Hepatocyte (in vitro differentiated cells): Measurements from ENCODE around the gene ATP1A1. TPM values are rescaled to one million over a fixed set of nuclear protein-coding genes. Genes with fewer than 3 reads are reported as not detected.

Experiments
- DNase-seq: peaks from one replicate; pipeline ENCODE4 v3.0.0-alpha.2; 2016; ENCODE audit warnings: low spot score
- H2AFZ ChIP-seq: fragments of 200-600 bp; sonication (generic); 2 replicates; pipeline ENCODE4 v1.6.0; 2016; ENCODE audit warnings: antibody characterized with exemption, mild to moderate bottlenecking
- H3K27ac ChIP-seq: fragments of 200-600 bp; sonication (generic); 2 replicates; pipeline ENCODE4 v1.5.1; 2016; ENCODE audit warnings: mild to moderate bottlenecking
- H3K27me3 ChIP-seq: fragments of 200-600 bp; sonication (generic); 2 replicates; pipeline ENCODE4 v1.6.1; 2016
- H3K36me3 ChIP-seq: fragments of 200-600 bp; sonication (generic); replicated peaks from 2 replicates; pipeline ENCODE4 v1.5.1; 2016; ENCODE audit warnings: low read depth; ENCODE audit not compliant: insufficient read depth
- H3K4me1 ChIP-seq: fragments of 200-600 bp; sonication (generic); 2 replicates; pipeline ENCODE4 v1.5.1; 2016; ENCODE audit warnings: mild to moderate bottlenecking, moderate library complexity; ENCODE audit not compliant: insufficient read depth
- H3K4me2 ChIP-seq: fragments of 200-600 bp; sonication (generic); 2 replicates; pipeline ENCODE4 v1.6.0; 2016
- H3K4me3 ChIP-seq: fragments of 200-600 bp; sonication (generic); 2 replicates; pipeline ENCODE4 v1.5.1; 2016; ENCODE audit warnings: mild to moderate bottlenecking
- H3K79me2 ChIP-seq: fragments of 200-600 bp; sonication (generic); 2 replicates; pipeline ENCODE4 v1.6.0; 2017; ENCODE audit warnings: mild to moderate bottlenecking
- H3K9me2 ChIP-seq: fragments of 200-600 bp; sonication (generic); replicated peaks from 2 replicates; pipeline ENCODE4 v1.6.0; 2017; ENCODE audit warnings: mild to moderate bottlenecking; ENCODE audit not compliant: insufficient read depth
- H3K9me3 ChIP-seq: fragments of 200-600 bp; sonication (generic); 2 replicates; pipeline ENCODE4 v1.5.1; 2016; ENCODE audit warnings: low read depth, mild to moderate bottlenecking
- H4K20me1 ChIP-seq: fragments of 200-600 bp; sonication (generic); 2 replicates; pipeline ENCODE4 v1.6.0; 2016; ENCODE audit warnings: mild to moderate bottlenecking; ENCODE audit not compliant: insufficient read depth, poor library complexity, severe bottlenecking
- EZH2 ChIP-seq: fragments of 200-600 bp; sonication (generic); IDR thresholded peaks from 2 replicates; pipeline ENCODE4 v1.6.1; 2016; ENCODE audit warnings: antibody characterized with exemption, mild to moderate bottlenecking, borderline replicate concordance
- EZH2phosphoT487 ChIP-seq: fragments of 200-600 bp; sonication (generic); IDR thresholded peaks from one replicate; pipeline ENCODE4 v1.6.1; 2018; ENCODE audit warnings: antibody characterized with exemption, mild to moderate bottlenecking, low read depth, moderate library complexity; ENCODE audit not compliant: unreplicated experiment, severe bottlenecking
- WGBS: methylation state at CpG from one replicate; pipeline ENCODE4 v1.1.6; 2016; ENCODE audit warnings: low lambda C conversion rate; ENCODE audit errors: missing lambda C conversion rate; 5-methylcytosine and 5-hydroxymethylcytosine counted together
- polyA plus RNA-seq: library from polyadenylated mRNA; unstranded; fragments of >200 nt; fragmentation: Nextera tagmentation; extraction: Ambion mirVana; gene quantifications from 2 replicates; pipeline ENCODE4 v1.2.1, GENCODE V29; 2016
- total RNA-seq: library from RNA; depleted of rRNA; stranded (reverse); fragments of >200 nt; gene quantifications from 2 replicates; pipeline ENCODE4 v1.2.3, GENCODE V29; 2014
- TF ChIP-seq, protein P1 (sequence below): fragments of 200-600 bp; sonication (generic); IDR thresholded peaks from 2 replicates; pipeline ENCODE4 v1.5.1; 2016; ENCODE audit warnings: antibody characterized with exemption, mild to moderate bottlenecking; ENCODE audit not compliant: poor library complexity

The ATP1A1 gene
- total and polyA plus RNA-seq, 2 experiments from 2014 or later: 412 to 559 TPM

DNA sequence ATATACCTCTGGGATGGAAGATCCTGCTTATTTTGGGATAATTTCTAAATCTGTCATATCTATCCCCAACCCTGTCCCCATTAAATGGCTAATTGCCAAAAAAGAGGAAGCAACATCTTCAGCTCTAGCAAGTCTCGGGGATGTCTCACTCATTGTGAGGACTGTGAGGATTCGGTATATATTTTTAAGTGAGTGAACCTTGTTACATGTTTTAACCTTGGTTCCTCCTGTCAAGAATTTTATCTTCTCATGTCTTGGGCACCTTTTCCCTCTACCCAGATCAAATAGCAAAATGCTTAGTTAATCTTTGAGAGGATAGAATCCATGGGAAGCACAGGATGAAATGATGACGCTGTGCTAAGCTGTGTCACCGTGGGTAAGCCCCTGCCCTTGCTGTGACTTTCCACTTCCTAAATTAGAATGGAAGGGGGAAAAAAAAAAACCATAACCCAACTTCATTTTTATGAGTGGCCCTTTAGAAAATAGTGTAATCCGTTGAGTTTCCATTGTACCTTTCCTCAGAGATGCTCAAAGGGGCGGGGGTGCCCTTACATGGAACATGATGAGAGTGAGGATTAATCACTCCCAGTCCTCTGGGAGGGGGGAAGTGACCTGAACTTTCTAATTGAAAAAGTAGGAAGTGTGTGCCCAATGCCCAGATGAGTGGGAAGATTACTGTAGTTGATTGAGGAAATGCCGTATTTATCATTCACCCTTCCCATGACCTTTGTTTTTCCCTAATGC is 7.6 kb downstream of the ATP1A1 start:
- no peak overlapping the region for H2AFZ ChIP-seq
- 75% methylated on average over 7 of the region's 7 CpGs for WGBS

DNA sequence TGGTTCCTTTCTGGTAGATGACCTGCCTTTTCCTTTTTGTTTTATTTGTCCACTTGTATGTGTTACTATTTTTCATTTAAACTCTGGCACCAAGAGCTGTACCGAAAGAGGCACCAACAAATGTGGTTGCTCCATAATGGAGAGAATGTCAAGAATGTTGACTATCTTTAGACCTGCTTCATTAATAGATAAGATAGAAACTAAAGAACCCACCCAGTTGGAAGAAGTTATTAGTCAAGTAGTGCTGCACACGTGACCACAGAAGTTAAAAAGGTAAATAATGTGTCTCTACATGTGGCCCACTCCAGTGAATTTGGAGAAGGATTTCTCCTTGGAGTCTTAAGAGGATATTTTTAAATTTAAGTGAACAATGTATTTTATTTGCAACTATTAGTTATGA is 9.3 kb downstream of the ATP1A1 start:
- H3K9me3 ChIP-seq: no peaks in the 10 kb centered on the region
- H2AFZ ChIP-seq: no peak overlapping the region
- 23% methylated on average over 2 of the region's 2 CpGs for WGBS
- H3K9me2 ChIP-seq: no peaks in the 10 kb centered on the region
- no peak overlapping the region for H3K4me3 ChIP-seq
- peak overlapping the region; percentile 44 for H3K4me2 ChIP-seq
- peaks cover 48% of the 10 kb centered on the region for H3K4me1 ChIP-seq
- peaks cover 66% of the 10 kb centered on the region for H4K20me1 ChIP-seq
- peaks cover 88% of the 10 kb centered on the region for H3K79me2 ChIP-seq
- TF ChIP-seq, protein P1, sequence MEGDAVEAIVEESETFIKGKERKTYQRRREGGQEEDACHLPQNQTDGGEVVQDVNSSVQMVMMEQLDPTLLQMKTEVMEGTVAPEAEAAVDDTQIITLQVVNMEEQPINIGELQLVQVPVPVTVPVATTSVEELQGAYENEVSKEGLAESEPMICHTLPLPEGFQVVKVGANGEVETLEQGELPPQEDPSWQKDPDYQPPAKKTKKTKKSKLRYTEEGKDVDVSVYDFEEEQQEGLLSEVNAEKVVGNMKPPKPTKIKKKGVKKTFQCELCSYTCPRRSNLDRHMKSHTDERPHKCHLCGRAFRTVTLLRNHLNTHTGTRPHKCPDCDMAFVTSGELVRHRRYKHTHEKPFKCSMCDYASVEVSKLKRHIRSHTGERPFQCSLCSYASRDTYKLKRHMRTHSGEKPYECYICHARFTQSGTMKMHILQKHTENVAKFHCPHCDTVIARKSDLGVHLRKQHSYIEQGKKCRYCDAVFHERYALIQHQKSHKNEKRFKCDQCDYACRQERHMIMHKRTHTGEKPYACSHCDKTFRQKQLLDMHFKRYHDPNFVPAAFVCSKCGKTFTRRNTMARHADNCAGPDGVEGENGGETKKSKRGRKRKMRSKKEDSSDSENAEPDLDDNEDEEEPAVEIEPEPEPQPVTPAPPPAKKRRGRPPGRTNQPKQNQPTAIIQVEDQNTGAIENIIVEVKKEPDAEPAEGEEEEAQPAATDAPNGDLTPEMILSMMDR: no peak
- TF ChIP-seq EZH2 (no peak), EZH2phosphoT487 (no peak)
- no peak for DNase-seq
- H3K27ac ChIP-seq: peak overlapping the region; percentile 10
- no peaks in the 10 kb centered on the region for H3K27me3 ChIP-seq
- no peaks in the 10 kb centered on the region for H3K36me3 ChIP-seq

More for the DNA sequence above, 7.6 kb downstream of the ATP1A1 start:
- peak overlapping the region; percentile 86 for H3K4me2 ChIP-seq
- peak overlapping the region; percentile 11 for H3K27ac ChIP-seq
- no peaks in the 10 kb centered on the region for H3K9me2 ChIP-seq
- H4K20me1 ChIP-seq: peaks cover 74% of the 10 kb centered on the region
- no peak for TF ChIP-seq EZH2
- no peak for TF ChIP-seq EZH2phosphoT487
- TF ChIP-seq, protein P1: no peak
- no peaks in the 10 kb centered on the region for H3K27me3 ChIP-seq
- H3K36me3 ChIP-seq: no peaks in the 10 kb centered on the region
- no peak for DNase-seq
- peaks cover 96% of the 10 kb centered on the region for H3K79me2 ChIP-seq
- no peaks in the 10 kb centered on the region for H3K9me3 ChIP-seq
- peaks cover 61% of the 10 kb centered on the region for H3K4me1 ChIP-seq
- no peak overlapping the region for H3K4me3 ChIP-seq

DNA sequence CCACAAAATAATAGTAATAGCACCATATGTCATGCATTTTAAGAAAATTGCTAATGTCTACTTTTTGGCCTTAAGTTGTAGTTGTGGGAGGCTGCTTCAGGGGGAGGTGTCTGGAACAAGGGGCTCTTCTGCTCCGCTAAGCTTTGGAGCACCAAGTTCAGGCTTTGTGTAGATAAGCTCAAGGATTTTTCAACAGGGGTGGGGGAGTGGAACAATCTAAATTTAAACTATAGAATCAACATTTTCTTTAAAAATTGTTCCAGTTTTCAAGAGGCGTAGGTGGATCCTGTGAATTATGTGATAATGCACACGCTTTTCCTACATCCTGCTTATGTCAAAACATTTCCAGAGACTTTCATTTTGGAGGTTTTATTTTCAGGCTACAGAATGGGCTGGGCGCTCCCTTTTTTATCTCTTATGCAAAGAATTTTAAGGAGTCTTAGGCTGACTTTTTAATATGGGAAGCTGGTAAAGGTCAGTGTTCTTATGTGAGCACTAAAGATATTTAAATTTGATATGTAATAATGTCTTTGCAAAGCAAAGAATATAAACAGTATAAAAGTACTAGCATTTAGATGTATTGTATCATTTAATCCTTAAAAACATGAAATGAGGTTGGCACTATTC is 9.9 kb downstream of the ATP1A1 start:
- H2AFZ ChIP-seq: no peak overlapping the region
- peaks cover 4% of the 10 kb centered on the region for H3K36me3 ChIP-seq
- H3K27ac ChIP-seq: peak overlapping the region; percentile 10
- no peaks in the 10 kb centered on the region for H3K9me3 ChIP-seq
- H3K9me2 ChIP-seq: no peaks in the 10 kb centered on the region
- H3K79me2 ChIP-seq: peaks cover 90% of the 10 kb centered on the region
- peak overlapping the region; percentile 44 for H3K4me2 ChIP-seq
- peaks cover 66% of the 10 kb centered on the region for H4K20me1 ChIP-seq
- no peak overlapping the region for H3K4me3 ChIP-seq
- TF ChIP-seq EZH2 (no peak), EZH2phosphoT487 (no peak)
- TF ChIP-seq, protein P1: no peak
- no peak for DNase-seq
- H3K27me3 ChIP-seq: no peaks in the 10 kb centered on the region
- 78% methylated on average over 4 of the region's 4 CpGs for whole genome bisulfite sequencing
- peaks cover 43% of the 10 kb centered on the region for H3K4me1 ChIP-seq
